ENCODE measurements around the gene FAM83F. TPM values are rescaled to one million over a fixed set of nuclear protein-coding genes. Genes with fewer than 3 reads are reported as not detected.

The FAM83F gene
- total RNA-seq, 1 experiment from 2014 or later = 43.1 TPM

GRCh38 chr22:39988386-39989114, 6.2 kb upstream of the FAM83F start:
- POLR2A ChIA-PET = no interaction called here
- H3K4me3 Mint-ChIP-seq = no peak overlapping the region
- no peak for DNase-seq (ENCODE audit: low spot score)
- peaks cover 12% of the 10 kb centered on the region for H3K4me1 Mint-ChIP-seq
- no peaks in the 10 kb centered on the region for H3K36me3 Mint-ChIP-seq
- peaks cover 48% of the 10 kb centered on the region for H3K27me3 Mint-ChIP-seq (ENCODE audit: low read depth)
- H3K27ac Mint-ChIP-seq = no peak overlapping the region
- ATAC-seq = no peak
- no peaks in the 10 kb centered on the region for H3K9me3 Mint-ChIP-seq
- no peak for TF ChIP-seq MLX (CRISPR knock-in tag; IDR thresholded peaks at IDR 0.05)
- no peak for TF ChIP-seq TP53 (CRISPR knock-in tag; IDR thresholded peaks at IDR 0.05)
- TF ChIP-seq RELA (CRISPR knock-in tag; IDR thresholded peaks at IDR 0.05; ENCODE audit: borderline replicate concordance) = no peak
- no peak for TF ChIP-seq SP1 (CRISPR knock-in tag; conservative IDR thresholded peaks at IDR 0.05)
- no peak for TF ChIP-seq FOXJ3 (CRISPR knock-in tag; IDR thresholded peaks at IDR 0.05; ENCODE audit: borderline replicate concordance)
- TF ChIP-seq KAT7 (CRISPR knock-in tag; IDR thresholded peaks at IDR 0.05; ENCODE audit: borderline replicate concordance) = no peak
- no peak for TF ChIP-seq FOXK1 (CRISPR knock-in tag; IDR thresholded peaks at IDR 0.05)
- no peak for TF ChIP-seq ZNF263 (CRISPR knock-in tag; IDR thresholded peaks at IDR 0.05; ENCODE audit: low read depth)
- TF ChIP-seq AFF4 (CRISPR knock-in tag; IDR thresholded peaks at IDR 0.05; ENCODE audit: borderline replicate concordance) = no peak
- no peak for TF ChIP-seq NFYB (CRISPR knock-in tag; conservative IDR thresholded peaks at IDR 0.05; ENCODE audit: low read depth)
- no peak for TF ChIP-seq AR (CRISPR knock-in tag; IDR thresholded peaks at IDR 0.05)
- TF ChIP-seq OVOL2 (CRISPR knock-in tag; IDR thresholded peaks at IDR 0.05; ENCODE audit: borderline replicate concordance) = no peak
- TF ChIP-seq ZNF532 (CRISPR knock-in tag; IDR thresholded peaks at IDR 0.05; ENCODE audit: borderline replicate concordance) = no peak
- TF ChIP-seq ZNF121 (CRISPR knock-in tag; IDR thresholded peaks at IDR 0.05) = no peak
- no peak for TF ChIP-seq ZNF416 (CRISPR knock-in tag; IDR thresholded peaks at IDR 0.05)
- CTCF ChIA-PET = no interaction called here

All from WTC11 (cell line).